D721Med (cell line): ENCODE measurements around the gene ABCC2.

Experiments
- DNase-seq: peaks from one replicate; pipeline ENCODE4 v3.0.0; 2011; ENCODE audit warnings: low spot score; ENCODE audit not compliant: insufficient read length
- FAIRE-seq: peaks from 2 replicates; lab custom pipeline; 2011; peaks lifted over from hg19 to GRCh38; lab: Jason Lieb, UNC
- TF ChIP-seq, protein P1 (sequence below): IDR thresholded peaks from 2 replicates; pipeline ENCODE4 v1.5.1; 2012; ENCODE audit warnings: mild to moderate bottlenecking, control low read depth; ENCODE audit not compliant: insufficient read depth; ENCODE audit errors: missing control alignments

The ABCC2 gene

DNA sequence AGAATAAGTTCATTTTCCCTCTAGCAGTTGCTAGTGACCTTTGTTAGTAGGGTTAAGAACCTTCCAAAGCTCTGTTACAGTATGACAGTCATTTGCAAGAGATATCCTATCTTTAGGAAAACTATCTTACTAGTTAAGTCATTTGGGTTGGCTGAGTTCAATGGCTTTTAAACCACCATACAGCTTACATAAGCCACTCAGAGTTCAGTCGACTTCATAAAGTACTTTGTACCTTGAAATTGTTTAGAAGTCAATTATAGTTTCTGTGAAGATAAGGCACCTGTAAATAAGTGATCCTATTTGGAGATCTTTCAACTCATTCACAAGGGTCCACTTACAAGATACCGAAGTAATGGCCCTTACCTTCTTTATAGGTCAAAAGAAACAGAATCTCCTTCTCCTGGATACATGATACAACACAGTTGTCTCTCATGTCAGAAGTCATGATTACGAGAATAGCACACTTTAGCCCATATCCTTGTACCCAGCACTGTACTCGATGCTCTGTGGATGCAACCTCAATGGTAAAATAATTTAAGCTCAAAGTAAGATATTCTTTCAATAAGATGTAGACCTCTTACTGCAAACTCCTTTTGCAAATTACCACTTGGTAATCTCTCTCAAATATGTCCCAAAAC, 11.9 kb upstream of the ABCC2 start:
- DNase-seq (no peak), FAIRE-seq (no peak)
- TF ChIP-seq, protein P1, sequence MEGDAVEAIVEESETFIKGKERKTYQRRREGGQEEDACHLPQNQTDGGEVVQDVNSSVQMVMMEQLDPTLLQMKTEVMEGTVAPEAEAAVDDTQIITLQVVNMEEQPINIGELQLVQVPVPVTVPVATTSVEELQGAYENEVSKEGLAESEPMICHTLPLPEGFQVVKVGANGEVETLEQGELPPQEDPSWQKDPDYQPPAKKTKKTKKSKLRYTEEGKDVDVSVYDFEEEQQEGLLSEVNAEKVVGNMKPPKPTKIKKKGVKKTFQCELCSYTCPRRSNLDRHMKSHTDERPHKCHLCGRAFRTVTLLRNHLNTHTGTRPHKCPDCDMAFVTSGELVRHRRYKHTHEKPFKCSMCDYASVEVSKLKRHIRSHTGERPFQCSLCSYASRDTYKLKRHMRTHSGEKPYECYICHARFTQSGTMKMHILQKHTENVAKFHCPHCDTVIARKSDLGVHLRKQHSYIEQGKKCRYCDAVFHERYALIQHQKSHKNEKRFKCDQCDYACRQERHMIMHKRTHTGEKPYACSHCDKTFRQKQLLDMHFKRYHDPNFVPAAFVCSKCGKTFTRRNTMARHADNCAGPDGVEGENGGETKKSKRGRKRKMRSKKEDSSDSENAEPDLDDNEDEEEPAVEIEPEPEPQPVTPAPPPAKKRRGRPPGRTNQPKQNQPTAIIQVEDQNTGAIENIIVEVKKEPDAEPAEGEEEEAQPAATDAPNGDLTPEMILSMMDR = no peak

DNA sequence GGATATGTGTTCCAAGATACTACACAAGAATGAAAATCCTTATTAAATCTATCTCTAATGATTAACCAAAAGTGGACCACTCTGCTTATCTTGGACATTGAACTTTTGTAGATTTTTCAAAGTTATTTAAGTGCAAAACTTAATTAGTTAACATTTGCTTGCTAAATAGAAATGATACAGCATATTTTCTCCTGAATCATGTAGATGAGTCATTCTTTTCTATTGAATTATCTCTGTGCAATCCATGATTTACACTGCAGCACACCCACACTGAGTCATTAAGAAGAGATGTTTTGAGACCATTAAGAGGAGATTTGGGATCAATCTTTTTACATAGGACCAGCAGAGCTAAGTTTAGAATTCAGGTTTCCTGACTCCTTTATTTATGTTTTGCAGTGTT, 6.6 kb upstream of the ABCC2 start:
- DNase-seq = no peak
- no peak for FAIRE-seq
- TF ChIP-seq, protein P1 = no peak

DNA sequence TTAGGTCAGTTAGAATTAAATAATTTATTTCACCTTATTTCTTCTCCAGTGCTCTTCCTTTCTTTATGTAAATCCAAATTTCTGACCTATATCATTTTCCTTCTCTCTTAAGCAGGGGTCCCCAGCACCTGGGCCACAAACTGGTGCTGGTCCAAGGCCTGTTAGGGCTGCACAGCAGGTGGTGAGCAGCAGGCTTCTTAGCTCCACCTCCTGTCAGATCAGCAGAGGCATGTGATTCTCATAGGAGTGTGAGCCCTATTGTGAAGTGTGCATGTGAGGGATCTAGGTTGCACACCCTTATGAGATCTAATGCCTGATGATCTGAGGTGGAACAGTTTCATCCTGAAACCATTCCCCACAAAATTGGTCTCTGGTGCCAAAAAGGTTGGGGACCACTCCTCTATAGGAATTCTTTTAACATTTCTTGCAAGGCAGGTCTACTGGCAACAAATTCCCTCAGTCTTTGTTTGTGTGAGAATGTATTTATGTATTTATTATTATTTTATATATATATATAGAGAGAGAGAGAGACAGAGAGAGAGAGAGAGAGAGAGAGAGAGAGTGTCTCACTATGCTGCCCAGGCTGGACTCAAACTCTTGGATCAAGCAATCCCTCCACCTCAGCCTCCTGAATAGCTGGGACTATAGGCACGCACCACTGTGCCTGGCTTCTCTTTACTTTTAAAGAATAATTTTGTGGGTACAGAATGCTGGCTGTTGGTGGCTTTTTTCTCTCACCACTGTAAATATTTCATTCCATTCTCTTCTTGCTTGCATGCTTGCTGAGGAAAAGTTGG, 4.3 kb upstream of the ABCC2 start:
- DNase-seq (no peak), FAIRE-seq (no peak)
- TF ChIP-seq, protein P1 = no peak

DNA sequence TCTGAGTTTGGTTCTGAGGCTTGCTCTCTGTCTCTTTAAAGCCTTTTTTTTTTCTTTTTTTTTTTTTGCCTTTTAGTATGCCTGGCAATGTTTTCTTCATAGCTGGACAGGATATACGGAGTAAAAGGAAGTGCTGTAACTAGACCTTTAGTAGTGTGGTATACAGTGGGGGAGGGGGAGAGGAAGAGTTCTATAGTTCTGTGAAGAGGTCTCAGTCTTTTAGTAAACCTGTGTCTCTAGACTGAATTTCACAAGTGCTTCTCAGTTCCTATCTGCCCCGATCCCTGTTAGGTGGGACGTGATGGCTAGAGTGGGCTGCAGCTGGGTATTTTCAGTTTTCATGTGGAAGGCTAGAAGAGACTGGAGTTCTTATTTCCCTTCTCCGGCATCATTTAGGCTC, 3.1 kb upstream of the ABCC2 start:
- DNase-seq (no peak), FAIRE-seq (no peak)
- TF ChIP-seq, protein P1 = no peak

DNA sequence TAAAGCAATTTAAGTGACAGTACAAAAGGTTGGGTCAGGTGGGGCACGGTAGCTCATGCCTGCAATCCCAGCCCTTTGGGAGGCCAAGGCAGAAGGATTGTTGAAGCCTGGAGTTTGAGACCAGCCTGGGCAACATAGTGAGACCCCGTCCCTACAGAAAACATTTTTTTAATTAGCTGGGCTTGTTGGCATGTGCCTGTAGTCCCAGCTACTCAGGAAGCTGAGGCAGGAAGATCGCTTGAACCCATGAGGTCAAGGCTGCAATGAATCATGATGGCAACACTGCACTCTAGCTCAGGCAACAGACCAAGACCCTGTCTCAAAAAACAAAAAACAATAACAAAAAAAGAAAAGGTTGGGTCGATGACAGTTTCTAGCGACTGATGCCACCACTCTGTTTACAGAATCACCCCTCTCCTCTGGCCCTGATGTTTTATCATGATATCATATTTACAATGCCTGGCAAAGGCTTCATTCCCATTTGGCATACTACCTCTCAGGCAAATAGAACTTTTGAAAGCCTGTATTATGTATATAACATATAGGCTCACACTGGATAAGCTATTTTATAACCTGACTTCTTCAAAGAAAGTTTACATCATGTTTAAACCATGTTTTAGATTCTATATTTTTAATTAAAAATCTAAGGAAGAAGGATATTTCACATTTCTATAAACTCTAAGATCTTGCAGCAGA, 558 bp upstream of the ABCC2 start:
- TF ChIP-seq, protein P1 = no peak
- no peak for FAIRE-seq
- DNase-seq = no peak

DNA sequence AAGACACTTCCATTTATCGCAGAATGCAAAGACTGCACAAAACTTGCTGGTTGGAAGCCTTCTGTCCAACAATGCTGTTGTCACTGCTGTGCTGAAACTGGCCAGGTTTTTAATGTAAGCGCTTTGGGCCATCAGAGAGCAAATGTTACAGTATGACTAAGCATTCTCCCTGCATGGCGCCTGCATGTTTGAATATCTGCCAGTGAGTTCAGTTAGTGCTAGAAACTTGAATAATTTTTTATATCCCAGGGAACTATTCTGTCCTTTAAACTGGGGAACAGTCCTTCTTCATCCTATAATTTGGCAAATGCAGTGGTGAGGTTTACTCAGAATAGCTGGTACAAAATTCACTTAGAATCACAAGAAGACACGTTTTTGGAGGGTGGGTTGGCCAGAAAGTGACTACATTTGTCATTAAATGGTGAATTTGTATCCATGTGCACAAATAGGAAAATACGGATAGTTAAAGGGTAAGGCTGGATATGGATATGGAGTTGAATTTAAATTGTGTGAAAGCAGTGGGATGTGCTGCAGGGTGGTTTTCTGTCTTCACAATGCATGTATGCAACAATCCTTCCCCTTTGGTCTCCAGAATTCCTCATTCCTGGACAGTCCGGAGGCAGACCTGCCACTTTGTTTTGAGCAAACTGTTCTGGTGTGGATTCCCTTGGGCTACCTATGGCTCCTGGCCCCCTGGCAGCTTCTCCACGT, 1.7 kb downstream of the ABCC2 start:
- TF ChIP-seq, protein P1 = no peak
- DNase-seq (no peak), FAIRE-seq (no peak)
